Caco-2 (cell line): Measurements from ENCODE around the gene RNF208. TPM values are rescaled to one million over a fixed set of nuclear protein-coding genes. Genes with fewer than 3 reads are reported as not detected.
A peak's percentile ranks its signal among the peaks of the same experiment; 100 is the strongest.

Source experiments
- BruUV-seq: library from RNA; stranded (reverse); fragments of 400-500 nt; replicated peaks from 2 replicates; lab custom pipeline; 2021; lab: Mats Ljungman, UMichigan
- CTCF ChIA-PET: fragments of 300-600 bp; sonication (Branson Sonifier 250); formaldehyde crosslinking; loops from one replicate; lab custom pipeline; 2022; ENCODE audit warnings: antibody characterized with exemption; lab: Charles Lee
- POLR2A ChIA-PET: fragments of 300-600 bp; sonication (Branson Sonifier 250); formaldehyde crosslinking; loops from one replicate; lab custom pipeline; 2022; ENCODE audit warnings: antibody characterized with exemption; lab: Charles Lee
- DNase-seq, 2 experiments: peaks; one replicate each; pipeline versions ENCODE4 v3.0.0 to v3.0.0-alpha.2; 2020 to 2022
- H3K27me3 ChIP-seq: replicated peaks from 2 replicates; pipeline ENCODE4 v1.6.0; 2011; ENCODE audit warnings: low read length; ENCODE audit not compliant: control insufficient read depth, insufficient read depth
- H3K36me3 ChIP-seq: 2 replicates; pipeline ENCODE4 v1.5.1; 2011; ENCODE audit warnings: low read length; ENCODE audit not compliant: control insufficient read depth, insufficient read depth
- H3K4me1 ChIP-seq: fragments of 250-450 bp; sonication (Bioruptor Pico); 2 replicates; pipeline ENCODE4 v1.5.1; 2020; ENCODE audit warnings: mild to moderate bottlenecking
- H3K4me3 ChIP-seq: 2 replicates; pipeline ENCODE4 v1.5.1; 2011; ENCODE audit warnings: low read depth, mild to moderate bottlenecking, control low read depth, low read length
- H3K9me3 ChIP-seq: fragments of 250-450 bp; sonication (Bioruptor Pico); 2 replicates; pipeline ENCODE4 v1.5.1; 2020; ENCODE audit warnings: mild to moderate bottlenecking, moderate library complexity
- H3K27ac Mint-ChIP-seq: one replicate; pipeline ENCODE4 v1.8.0; 2022; ENCODE audit warnings: mixed read lengths; ENCODE audit not compliant: unreplicated experiment
- H3K27me3 Mint-ChIP-seq: one replicate; pipeline ENCODE4 v1.8.0; 2022; ENCODE audit warnings: mixed read lengths; ENCODE audit not compliant: insufficient read depth, unreplicated experiment
- H3K36me3 Mint-ChIP-seq: one replicate; pipeline ENCODE4 v1.8.0; 2022; ENCODE audit warnings: mild to moderate bottlenecking, mixed read lengths; ENCODE audit not compliant: insufficient read depth, unreplicated experiment
- H3K4me1 Mint-ChIP-seq: one replicate; pipeline ENCODE4 v1.8.0; 2022; ENCODE audit warnings: low read depth, mixed read lengths; ENCODE audit not compliant: unreplicated experiment
- H3K4me3 Mint-ChIP-seq: one replicate; pipeline ENCODE4 v1.8.0; 2022; ENCODE audit warnings: mild to moderate bottlenecking, moderate library complexity, mixed read lengths; ENCODE audit not compliant: unreplicated experiment
- H3K9me3 Mint-ChIP-seq: one replicate; pipeline ENCODE4 v1.8.0; 2022; ENCODE audit warnings: mixed read lengths; ENCODE audit not compliant: unreplicated experiment
- CTCF ChIP-seq, 2 experiments: fragments of 200-600 bp in 1 of 2; IDR thresholded peaks; 1 replicate in 1 of 2; 2 replicates in 1 of 2; pipeline versions ENCODE4 v1.5.1 to v1.8.0; 2011 to 2022; ENCODE audit warnings: antibody characterized with exemption in 1 of 2, control low read depth in 1 of 2, inconsistent platforms in 1 of 2, low read depth in 1 of 2, low read length in 1 of 2, mild to moderate bottlenecking in 1 of 2, moderate library complexity in 1 of 2; ENCODE audit not compliant: insufficient read depth in 1 of 2, severe bottlenecking in 1 of 2, unreplicated experiment in 1 of 2
- intact Hi-C: fragments of 100-400 bp; cut with micrococcal nuclease; formaldehyde crosslinking; loops from one replicate; pipeline ENCODE4 v1.10.0; 2022; ENCODE audit not compliant: unreplicated experiment
- total RNA-seq: library from RNA; stranded (reverse); gene quantifications from 2 replicates; pipeline ENCODE4 v1.2.3, GENCODE V29; 2022

The RNF208 gene
- total RNA-seq, 1 experiment from 2014 or later, result 6.5 TPM

- peaks cover 5% of the 10 kb centered on the region for H3K36me3 ChIP-seq
- peaks cover 16% of the 10 kb centered on the region for H3K4me1 ChIP-seq
- Mint-ChIP-seq H3K4me3 (peak overlapping the region; percentile 98), H3K27me3 (no peaks in the 10 kb centered on the region), H3K9me3 (no peaks in the 10 kb centered on the region), H3K36me3 (peaks cover 49% of the 10 kb centered on the region), H3K4me1 (peaks cover 20% of the 10 kb centered on the region), H3K27ac (peak overlapping the region; percentile 93)
- no peak for TF ChIP-seq CTCF (IDR thresholded peaks at IDR 0.05; ENCODE audit: insufficient read depth in 1 of 2, low read depth in 1 of 2, low read length in 1 of 2, severe bottlenecking in 1 of 2, unreplicated experiment in 1 of 2)
- H3K4me3 ChIP-seq, result peak overlapping the region; percentile 96
- DNase-seq, result no peak
- BruUV-seq, result TSS peak; percentile 67
- CTCF ChIA-PET, result interaction anchor here (0.5 to 3.0 kb wide), 11 partner anchors 10 to 124 kb away, joined by 3 to 22 read pairs (median 9); partner anchors contain the start of genes LRRC26, RNF224, SAPCD2 and TPRN
- POLR2A ChIA-PET, result interaction anchor here (0.5 to 1.8 kb wide), 7 partner anchors 12 to 459 kb away, joined by 3 to 21 read pairs (median 4); partner anchors contain the start of genes RNF208, SAPCD2 and TPRN
- no peaks in the 10 kb centered on the region for H3K9me3 ChIP-seq
- no peaks in the 10 kb centered on the region for H3K27me3 ChIP-seq
- intact Hi-C loops, result loop anchor here (1.0 to 2.0 kb wide), 2 partner anchors 38 to 39 kb away; partner anchors contain the start of gene RNF224
Observed at GRCh38 chr9:137188086-137188489, 34.0 kb downstream of the RNF208 start.

- Mint-ChIP-seq H3K4me3 (peak overlapping the region; percentile 98), H3K36me3 (peaks cover 53% of the 10 kb centered on the region), H3K27me3 (no peaks in the 10 kb centered on the region), H3K4me1 (peaks cover 20% of the 10 kb centered on the region), H3K9me3 (no peaks in the 10 kb centered on the region), H3K27ac (peak overlapping the region; percentile 93)
- BruUV-seq, result no TSS peak
- H3K27me3 ChIP-seq, result no peaks in the 10 kb centered on the region
- ChIA-PET POLR2A (interaction anchor here (0.5 to 0.7 kb wide), 2 partner anchors 141 kb away, joined by 3 to 4 read pairs; no protein-coding TSS in a partner anchor), CTCF (interaction anchor here (1.0 kb wide), 1 partner anchor 40 kb away, joined by 3 read pairs; the partner anchor contains the start of gene RNF224)
- H3K36me3 ChIP-seq, result peaks cover 5% of the 10 kb centered on the region
- no peaks in the 10 kb centered on the region for H3K9me3 ChIP-seq
- DNase-seq, result no peak
- H3K4me3 ChIP-seq, result peak overlapping the region; percentile 96
- intact Hi-C loops, result no loop called here
- no peak for TF ChIP-seq CTCF (IDR thresholded peaks at IDR 0.05; ENCODE audit: insufficient read depth in 1 of 2, low read depth in 1 of 2, low read length in 1 of 2, severe bottlenecking in 1 of 2, unreplicated experiment in 1 of 2)
- H3K4me1 ChIP-seq, result peaks cover 16% of the 10 kb centered on the region
Observed at GRCh38 chr9:137187386-137187785, 34.7 kb downstream of the RNF208 start.

GRCh38 chr9:137186385-137186784 is 35.7 kb downstream of the RNF208 start:
- no peak overlapping the region for H3K27ac Mint-ChIP-seq
- H3K9me3 ChIP-seq, result no peaks in the 10 kb centered on the region
- H3K4me3 ChIP-seq, result no peak overlapping the region
- H3K27me3 ChIP-seq, result no peaks in the 10 kb centered on the region
- H3K27me3 Mint-ChIP-seq, result no peaks in the 10 kb centered on the region
- TF ChIP-seq CTCF (IDR thresholded peaks at IDR 0.05; ENCODE audit: insufficient read depth in 1 of 2, low read depth in 1 of 2, low read length in 1 of 2, severe bottlenecking in 1 of 2, unreplicated experiment in 1 of 2), result no peak
- H3K4me3 Mint-ChIP-seq, result peak overlapping the region; percentile 98
- peaks cover 56% of the 10 kb centered on the region for H3K36me3 Mint-ChIP-seq
- ChIA-PET POLR2A (no interaction called here), CTCF (no interaction called here)
- peaks cover 20% of the 10 kb centered on the region for H3K4me1 Mint-ChIP-seq
- DNase-seq, result no peak
- BruUV-seq, result no TSS peak
- peaks cover 16% of the 10 kb centered on the region for H3K4me1 ChIP-seq
- intact Hi-C loops, result no loop called here
- H3K9me3 Mint-ChIP-seq, result no peaks in the 10 kb centered on the region
- H3K36me3 ChIP-seq, result peaks cover 5% of the 10 kb centered on the region
